ENCODE results near the gene BARHL1. TPM values are rescaled to one million over a fixed set of nuclear protein-coding genes. Genes with fewer than 3 reads are reported as not detected.

BARHL1 gene
- polyA plus RNA-seq, 1 donor from 2014 or later, result not detected

GRCh38 chr9:132594412-132594811 is 12.0 kb downstream of the BARHL1 start:
- no peaks in the 10 kb centered on the region for H3F3A ChIP-seq (ENCODE audit: insufficient read depth, low read length, poor library complexity, severe bottlenecking)
- no peaks in the 10 kb centered on the region for H3K9me2 ChIP-seq (ENCODE audit: insufficient read depth, low read length)
- no peak overlapping the region for H3K9ac ChIP-seq (ENCODE audit: low read length)
- no peaks in the 10 kb centered on the region for H3K9me3 ChIP-seq (ENCODE audit: low read length)
- H2AFZ ChIP-seq (ENCODE audit: low read depth, low read length), result no peak overlapping the region
- H3K27ac ChIP-seq (ENCODE audit: low read length), result no peak overlapping the region
- no peak overlapping the region for H3K4me3 ChIP-seq (ENCODE audit: low read length)
- H3K4me2 ChIP-seq (ENCODE audit: low read length), result no peak overlapping the region
- H4K20me1 ChIP-seq (ENCODE audit: insufficient read depth), result no peaks in the 10 kb centered on the region
- peaks cover 43% of the 10 kb centered on the region for H3K27me3 ChIP-seq (ENCODE audit: insufficient read depth, low read depth, low read length)
- no peaks in the 10 kb centered on the region for H3K36me3 ChIP-seq (ENCODE audit: insufficient read depth, low read length)
- no peaks in the 10 kb centered on the region for H3K79me2 ChIP-seq (replicated peaks; ENCODE audit: insufficient read depth, low read length)
- no peak for TF ChIP-seq MXI1 (conservative IDR thresholded peaks at IDR 0.05; ENCODE audit: poor library complexity, severe bottlenecking)
- TF ChIP-seq REST (IDR thresholded peaks at IDR 0.05; ENCODE audit: borderline replicate concordance), result no peak

DNA sequence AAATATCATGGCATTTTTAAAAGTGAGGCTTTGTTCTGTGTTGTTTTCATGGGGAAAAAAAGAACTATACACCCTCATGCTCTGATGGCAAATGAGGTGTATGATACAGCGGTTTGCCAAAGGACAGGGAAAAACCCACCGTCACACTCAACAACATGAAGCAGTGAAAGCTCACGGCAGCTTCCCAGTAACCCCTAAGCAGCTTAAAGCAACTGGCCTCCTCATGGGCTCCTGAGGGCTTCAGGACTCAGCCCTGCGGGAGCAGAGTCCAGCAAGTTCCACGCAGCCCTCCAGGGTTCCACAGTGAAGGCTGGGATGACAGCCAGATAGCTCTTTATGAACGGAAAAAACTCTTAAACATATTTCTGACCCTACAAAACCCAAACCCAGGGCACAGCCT is 12.9 kb downstream of the BARHL1 start:
- Histone ChIP-seq H3F3A (ENCODE audit: insufficient read depth, low read length, poor library complexity, severe bottlenecking) (no peaks in the 10 kb centered on the region), H2AFZ (ENCODE audit: low read depth, low read length) (no peak overlapping the region), H3K27ac (ENCODE audit: low read length) (no peak overlapping the region), H3K9me2 (ENCODE audit: insufficient read depth, low read length) (no peaks in the 10 kb centered on the region), H3K36me3 (ENCODE audit: insufficient read depth, low read length) (no peaks in the 10 kb centered on the region), H3K9ac (ENCODE audit: low read length) (no peak overlapping the region), H3K9me3 (ENCODE audit: low read length) (no peaks in the 10 kb centered on the region), H3K4me3 (ENCODE audit: low read length) (no peak overlapping the region), H3K27me3 (ENCODE audit: insufficient read depth, low read depth, low read length) (peaks cover 34% of the 10 kb centered on the region), H3K79me2 (replicated peaks; ENCODE audit: insufficient read depth, low read length) (no peaks in the 10 kb centered on the region), H4K20me1 (ENCODE audit: insufficient read depth) (no peaks in the 10 kb centered on the region), H3K4me2 (ENCODE audit: low read length) (no peak overlapping the region)
- no peak for TF ChIP-seq EZH2 (IDR thresholded peaks at IDR 0.05; ENCODE audit: borderline replicate concordance, insufficient read depth, low read length, poor library complexity, severe bottlenecking)
- TF ChIP-seq TAF1 (IDR thresholded peaks at IDR 0.05; ENCODE audit: low read depth), result no peak
- no peak for TF ChIP-seq EP300 (conservative IDR thresholded peaks at IDR 0.05; ENCODE audit: poor library complexity, severe bottlenecking)
- no peak for TF ChIP-seq POLR2AphosphoS5 (IDR thresholded peaks at IDR 0.05)
- no peak for TF ChIP-seq RAD21 (conservative IDR thresholded peaks at IDR 0.05)
- no peak for TF ChIP-seq CTCF (IDR thresholded peaks at IDR 0.05; ENCODE audit: poor library complexity, severe bottlenecking)
- TF ChIP-seq REST (IDR thresholded peaks at IDR 0.05; ENCODE audit: borderline replicate concordance), result no peak
- TF ChIP-seq MXI1 (conservative IDR thresholded peaks at IDR 0.05; ENCODE audit: poor library complexity, severe bottlenecking), result no peak
- no peak for TF ChIP-seq SMC3 (conservative IDR thresholded peaks at IDR 0.05; ENCODE audit: poor library complexity)

All from neural cell (in vitro differentiated cells).